Fibroblast of lung (primary cell): ENCODE data around the gene SRPK1. TPM values are rescaled to one million over a fixed set of nuclear protein-coding genes. Genes with fewer than 3 reads are reported as not detected.

Source experiments
- DNase-seq, 2 donors: peaks; one replicate each; pipeline versions ENCODE4 v3.0.0 to v3.0.0-alpha.2; 2010; ENCODE audit warnings: low read depth in 2 of 2
- H2AFZ ChIP-seq: 2 replicates; pipeline ENCODE4 v1.5.1; 2012; ENCODE audit warnings: low read length, control low read depth, inconsistent platforms
- H3K27ac ChIP-seq: 2 replicates; pipeline ENCODE4 v1.5.1; 2011; ENCODE audit warnings: low read length, control low read depth; ENCODE audit not compliant: insufficient read depth
- H3K27me3 ChIP-seq: 2 replicates; pipeline ENCODE4 v1.5.1; 2011; ENCODE audit warnings: mild to moderate bottlenecking, low read length; ENCODE audit not compliant: control insufficient read depth, insufficient read depth
- H3K36me3 ChIP-seq: 2 replicates; pipeline ENCODE4 v1.5.1; 2011; ENCODE audit warnings: low read length; ENCODE audit not compliant: control insufficient read depth, insufficient read depth
- H3K4me1 ChIP-seq: 2 replicates; pipeline ENCODE4 v1.5.1; 2011; ENCODE audit warnings: low read length; ENCODE audit not compliant: control insufficient read depth, insufficient read depth; ENCODE audit errors: extremely low read depth
- H3K4me2 ChIP-seq: 2 replicates; pipeline ENCODE4 v1.5.1; 2011; ENCODE audit warnings: low read length, control low read depth; ENCODE audit not compliant: insufficient read depth; ENCODE audit errors: extremely low read depth
- H3K4me3 ChIP-seq, 4 experiments: fragments of 200-600 bp in 1 of 4; sonication (generic) in 1 of 4; replicated peaks in 1 of 4; 2 replicates each; pipeline ENCODE4 v1.5.1; 2011 to 2016; ENCODE audit warnings: low read length in 4 of 4, low read depth in 3 of 4, mild to moderate bottlenecking in 3 of 4, control low read depth in 2 of 4, inconsistent platforms in 1 of 4, mixed read lengths in 1 of 4; ENCODE audit not compliant: insufficient read depth in 1 of 4; ENCODE audit errors: control extremely low read depth in 1 of 4
- H3K79me2 ChIP-seq: 2 replicates; pipeline ENCODE4 v1.5.1; 2012; ENCODE audit warnings: mild to moderate bottlenecking, low read length, inconsistent platforms; ENCODE audit not compliant: control insufficient read depth, insufficient read depth
- H3K9ac ChIP-seq: 2 replicates; pipeline ENCODE4 v1.5.1; 2011; ENCODE audit warnings: mild to moderate bottlenecking, low read length, control low read depth; ENCODE audit not compliant: insufficient read depth
- H3K9me3 ChIP-seq: 2 replicates; pipeline ENCODE4 v1.5.1; 2012; ENCODE audit warnings: low read depth, low read length; ENCODE audit not compliant: control insufficient read depth, insufficient read depth
- H4K20me1 ChIP-seq: 2 replicates; pipeline ENCODE4 v1.5.1; 2011; ENCODE audit warnings: low read length; ENCODE audit not compliant: control insufficient read depth, insufficient read depth; ENCODE audit errors: extremely low read depth
- CTCF ChIP-seq, 2 donors: IDR thresholded peaks in 1 of 2; conservative IDR thresholded peaks in 1 of 2; 1 replicate in 1 of 2; 2 replicates in 1 of 2; pipeline ENCODE4 v1.5.1; 2011 to 2012; ENCODE audit warnings: low read length in 2 of 2, control low read depth in 1 of 2, inconsistent platforms in 1 of 2, low read depth in 1 of 2, mild to moderate bottlenecking in 1 of 2
- EZH2 ChIP-seq: IDR thresholded peaks from 2 replicates; pipeline ENCODE4 v1.5.1; 2012; ENCODE audit warnings: low read length, control low read depth, mild to moderate bottlenecking; ENCODE audit errors: missing control alignments
- polyA plus RNA-seq, 2 donors: library from polyadenylated mRNA; depleted of rRNA in 1 of 2; stranded (reverse) in 1 of 2; unstranded in 1 of 2; fragments of >200 nt; gene quantifications; 2 replicates each; pipeline ENCODE4 v1.2.1, GENCODE V29; 2011 to 2012; ENCODE audit warnings: missing spikeins in 1 of 2
- total RNA-seq: library from RNA; depleted of rRNA; stranded (reverse); fragments of >200 nt; gene quantifications from 2 replicates; pipeline ENCODE4 v1.2.1, GENCODE V29; 2014

The SRPK1 gene
- total and polyA plus RNA-seq, 2 donors (not counting 1 experiment from before 2014, with no cell fraction given), result 22.2 to 44.8 TPM

- no peaks in the 10 kb centered on the region for H3K4me1 ChIP-seq
- H3K9ac ChIP-seq, result no peak overlapping the region
- H4K20me1 ChIP-seq, result no peaks in the 10 kb centered on the region
- no peaks in the 10 kb centered on the region for H3K9me3 ChIP-seq
- no peaks in the 10 kb centered on the region for H3K36me3 ChIP-seq
- no peaks in the 10 kb centered on the region for H3K79me2 ChIP-seq
- TF ChIP-seq EZH2 (no peak), CTCF (conservative IDR thresholded peaks at IDR 0.05 in 1 of 2, IDR thresholded peaks at IDR 0.05 in 1 of 2; ENCODE audit: low read depth in 1 of 2, low read length in 2 of 2) (no peak)
- H3K27ac ChIP-seq, result no peak overlapping the region
- H3K27me3 ChIP-seq, result no peaks in the 10 kb centered on the region
- H2AFZ ChIP-seq, result no peak overlapping the region
- no peak overlapping the region for H3K4me3 ChIP-seq
- DNase-seq, result no peak
- no peak overlapping the region for H3K4me2 ChIP-seq
Measured at GRCh38 chr6:35817515-35817914, 103.4 kb downstream of the SRPK1 start.

GRCh38 chr6:35811699-35811995 lies 109.3 kb downstream of the SRPK1 start:
- Histone ChIP-seq H4K20me1 (no peaks in the 10 kb centered on the region), H3K79me2 (no peaks in the 10 kb centered on the region), H3K9me3 (no peaks in the 10 kb centered on the region), H3K27ac (no peak overlapping the region), H3K9ac (no peak overlapping the region), H2AFZ (no peak overlapping the region), H3K27me3 (no peaks in the 10 kb centered on the region), H3K4me3 (no peak overlapping the region), H3K36me3 (no peaks in the 10 kb centered on the region), H3K4me1 (no peaks in the 10 kb centered on the region), H3K4me2 (no peak overlapping the region)
- no peak for DNase-seq
- TF ChIP-seq EZH2, result no peak
- no peak for TF ChIP-seq CTCF (conservative IDR thresholded peaks at IDR 0.05 in 1 of 2, IDR thresholded peaks at IDR 0.05 in 1 of 2; ENCODE audit: low read depth in 1 of 2, low read length in 2 of 2)

GRCh38 chr6:35810971-35811698 lies 109.8 kb downstream of the SRPK1 start:
- TF ChIP-seq CTCF (conservative IDR thresholded peaks at IDR 0.05 in 1 of 2, IDR thresholded peaks at IDR 0.05 in 1 of 2; ENCODE audit: low read depth in 1 of 2, low read length in 2 of 2), result no peak
- no peak for TF ChIP-seq EZH2
- H4K20me1 ChIP-seq, result no peaks in the 10 kb centered on the region
- DNase-seq, result peak; percentile 34 to 79
- no peak overlapping the region for H3K4me2 ChIP-seq
- H3K27me3 ChIP-seq, result no peaks in the 10 kb centered on the region
- no peaks in the 10 kb centered on the region for H3K4me1 ChIP-seq
- no peaks in the 10 kb centered on the region for H3K79me2 ChIP-seq
- H3K4me3 ChIP-seq, result no peak overlapping the region
- H3K9ac ChIP-seq, result no peak overlapping the region
- H2AFZ ChIP-seq, result no peak overlapping the region
- no peaks in the 10 kb centered on the region for H3K36me3 ChIP-seq
- H3K9me3 ChIP-seq, result no peaks in the 10 kb centered on the region
- H3K27ac ChIP-seq, result no peak overlapping the region
